Measurements from ENCODE around the gene SYT12. TPM values are rescaled to one million over a fixed set of nuclear protein-coding genes. Genes with fewer than 3 reads are reported as not detected.

Gene SYT12
- total RNA-seq, 1 donor from 2014 or later: 0.40 TPM

DNA sequence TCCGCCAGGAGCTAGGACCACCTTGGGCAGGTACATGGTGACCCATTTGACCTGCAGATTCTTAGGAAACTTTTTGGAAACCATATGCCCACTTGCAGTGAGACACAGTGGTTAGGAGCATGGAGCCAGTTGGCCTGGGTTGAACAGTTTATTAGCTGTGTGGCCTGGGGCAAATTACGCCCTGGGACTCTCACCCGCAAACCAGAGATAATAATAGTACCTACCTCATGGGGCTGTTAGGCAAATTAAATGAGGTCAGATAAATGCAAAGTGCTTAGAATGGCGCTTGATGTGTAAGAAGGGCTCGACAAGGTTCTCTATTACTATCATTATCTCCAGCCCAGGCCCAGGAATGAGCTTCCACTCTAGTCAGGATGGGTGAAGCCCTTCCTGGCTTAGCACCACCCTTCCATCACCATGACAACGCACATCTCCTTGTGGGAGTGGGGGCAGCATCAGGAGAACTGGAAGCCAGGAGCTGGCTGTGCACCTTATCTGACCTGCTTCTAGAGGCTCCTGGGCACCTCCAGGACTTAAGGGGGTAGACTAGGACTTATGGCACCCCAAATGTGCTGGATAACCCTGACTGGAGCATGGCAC, 5.1 kb downstream of the SYT12 start:
- H3K4me1 Mint-ChIP-seq: peaks cover 12% of the 10 kb centered on the region

GRCh38 chr11:67029146-67029545, 6.2 kb downstream of the SYT12 start:
- no peak overlapping the region for H3K27ac Mint-ChIP-seq
- TF ChIP-seq, protein P1, sequence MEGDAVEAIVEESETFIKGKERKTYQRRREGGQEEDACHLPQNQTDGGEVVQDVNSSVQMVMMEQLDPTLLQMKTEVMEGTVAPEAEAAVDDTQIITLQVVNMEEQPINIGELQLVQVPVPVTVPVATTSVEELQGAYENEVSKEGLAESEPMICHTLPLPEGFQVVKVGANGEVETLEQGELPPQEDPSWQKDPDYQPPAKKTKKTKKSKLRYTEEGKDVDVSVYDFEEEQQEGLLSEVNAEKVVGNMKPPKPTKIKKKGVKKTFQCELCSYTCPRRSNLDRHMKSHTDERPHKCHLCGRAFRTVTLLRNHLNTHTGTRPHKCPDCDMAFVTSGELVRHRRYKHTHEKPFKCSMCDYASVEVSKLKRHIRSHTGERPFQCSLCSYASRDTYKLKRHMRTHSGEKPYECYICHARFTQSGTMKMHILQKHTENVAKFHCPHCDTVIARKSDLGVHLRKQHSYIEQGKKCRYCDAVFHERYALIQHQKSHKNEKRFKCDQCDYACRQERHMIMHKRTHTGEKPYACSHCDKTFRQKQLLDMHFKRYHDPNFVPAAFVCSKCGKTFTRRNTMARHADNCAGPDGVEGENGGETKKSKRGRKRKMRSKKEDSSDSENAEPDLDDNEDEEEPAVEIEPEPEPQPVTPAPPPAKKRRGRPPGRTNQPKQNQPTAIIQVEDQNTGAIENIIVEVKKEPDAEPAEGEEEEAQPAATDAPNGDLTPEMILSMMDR (IDR thresholded peaks at IDR 0.05; ENCODE audit: unreplicated experiment): no peak

More for the DNA sequence above, 5.1 kb downstream of the SYT12 start:
- no peak for DNase-seq (ENCODE audit: low spot score in 2 of 2, unreplicated experiment in 2 of 2)
- no peak overlapping the region for H3K27ac Mint-ChIP-seq
- TF ChIP-seq, protein P1 (IDR thresholded peaks at IDR 0.05; ENCODE audit: unreplicated experiment): no peak
- no peaks in the 10 kb centered on the region for H3K9me3 Mint-ChIP-seq
- no peaks in the 10 kb centered on the region for H3K36me3 Mint-ChIP-seq
- peaks cover 33% of the 10 kb centered on the region for H3K27me3 Mint-ChIP-seq (ENCODE audit: low read depth)
- no peak overlapping the region for H3K4me3 Mint-ChIP-seq

GRCh38 chr11:67030976-67031375, 8.0 kb downstream of the SYT12 start:
- H3K36me3 Mint-ChIP-seq: no peaks in the 10 kb centered on the region
- no peak for DNase-seq (ENCODE audit: low spot score in 2 of 2, unreplicated experiment in 2 of 2)
- H3K9me3 Mint-ChIP-seq: no peaks in the 10 kb centered on the region
- H3K4me1 Mint-ChIP-seq: peaks cover 15% of the 10 kb centered on the region
- peaks cover 9% of the 10 kb centered on the region for H3K27me3 Mint-ChIP-seq (ENCODE audit: low read depth)
- no peak overlapping the region for H3K4me3 Mint-ChIP-seq
- TF ChIP-seq, protein P1 (IDR thresholded peaks at IDR 0.05; ENCODE audit: unreplicated experiment): no peak
- H3K27ac Mint-ChIP-seq: no peak overlapping the region

More at GRCh38 chr11:67029146-67029545, 6.2 kb downstream of the SYT12 start:
- no peak overlapping the region for H3K4me3 Mint-ChIP-seq
- peaks cover 15% of the 10 kb centered on the region for H3K4me1 Mint-ChIP-seq
- DNase-seq (ENCODE audit: low spot score in 2 of 2, unreplicated experiment in 2 of 2): no peak
- H3K27me3 Mint-ChIP-seq (ENCODE audit: low read depth): peaks cover 25% of the 10 kb centered on the region
- no peaks in the 10 kb centered on the region for H3K9me3 Mint-ChIP-seq
- no peaks in the 10 kb centered on the region for H3K36me3 Mint-ChIP-seq

- no peak for DNase-seq (ENCODE audit: low spot score in 2 of 2, unreplicated experiment in 2 of 2)
- Mint-ChIP-seq H3K4me3 (no peak overlapping the region), H3K4me1 (peaks cover 15% of the 10 kb centered on the region), H3K9me3 (no peaks in the 10 kb centered on the region), H3K27ac (no peak overlapping the region), H3K36me3 (no peaks in the 10 kb centered on the region), H3K27me3 (ENCODE audit: low read depth) (peaks cover 5% of the 10 kb centered on the region)
- TF ChIP-seq, protein P1 (IDR thresholded peaks at IDR 0.05; ENCODE audit: unreplicated experiment): no peak
Observed at GRCh38 chr11:67031791-67032561, 9.0 kb downstream of the SYT12 start.

DNA sequence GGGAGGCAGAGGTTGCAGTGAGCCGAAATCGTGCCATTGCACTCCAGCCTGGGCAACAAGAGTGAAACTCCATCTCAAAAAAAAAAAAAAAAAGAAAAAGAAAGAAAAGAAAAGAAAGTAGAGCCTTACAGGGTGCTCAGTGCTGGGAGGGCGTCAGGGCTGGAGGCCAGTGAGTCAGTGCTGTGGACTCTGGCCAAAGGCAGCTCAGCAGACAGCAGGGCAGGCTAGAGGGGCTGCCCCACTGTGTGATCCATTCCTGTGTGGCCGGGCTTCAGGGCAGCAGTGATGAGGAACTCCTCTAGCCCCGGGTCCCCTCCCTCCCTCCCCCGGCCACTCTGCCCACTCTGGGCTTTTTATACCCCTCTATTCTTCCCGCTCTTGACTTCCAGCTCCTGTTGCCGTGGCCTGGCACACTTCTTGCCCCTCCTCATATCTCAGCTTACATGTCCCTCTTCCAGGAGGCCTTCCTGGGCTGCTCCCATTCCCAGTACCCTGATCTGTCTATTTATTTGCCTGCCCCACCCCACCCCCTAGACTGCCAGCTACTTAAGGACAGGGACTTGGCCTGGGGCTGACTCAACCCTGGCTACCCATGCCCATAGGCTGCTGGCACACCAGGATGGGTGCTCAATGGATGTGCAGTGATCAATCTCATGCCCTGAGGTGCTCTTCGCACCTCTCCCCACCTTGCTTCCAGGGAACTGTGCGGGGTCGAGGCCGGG, 10.1 kb downstream of the SYT12 start:
- Mint-ChIP-seq H3K27me3 (ENCODE audit: low read depth) (peaks cover 5% of the 10 kb centered on the region), H3K27ac (no peak overlapping the region), H3K4me3 (no peak overlapping the region), H3K4me1 (peaks cover 15% of the 10 kb centered on the region), H3K9me3 (no peaks in the 10 kb centered on the region), H3K36me3 (no peaks in the 10 kb centered on the region)
- TF ChIP-seq, protein P1 (IDR thresholded peaks at IDR 0.05; ENCODE audit: unreplicated experiment): no peak
- DNase-seq (ENCODE audit: low spot score in 2 of 2, unreplicated experiment in 2 of 2): no peak
